ENCODE results near the gene NME3.

DNA sequence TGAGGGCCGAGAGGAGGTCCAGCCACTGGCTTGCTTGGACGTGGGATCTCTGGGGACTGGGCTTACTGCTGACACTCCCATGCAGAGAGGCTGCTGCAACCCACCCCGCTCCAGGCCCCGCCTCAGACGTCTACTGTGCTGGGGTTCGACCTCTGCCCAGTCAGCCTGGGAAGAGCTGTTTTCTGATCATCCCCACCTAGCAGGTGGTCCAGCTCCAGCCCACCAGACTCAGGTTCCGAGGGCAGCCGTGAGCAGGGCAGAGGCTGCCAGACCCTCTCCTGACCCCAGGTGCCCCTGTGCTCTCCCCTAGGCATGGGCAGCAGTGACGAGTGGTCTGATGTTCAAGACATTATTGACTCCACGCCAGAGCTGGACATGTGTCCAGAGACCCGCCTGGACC, 23.4 kb downstream of the NME3 start:
- TF ChIP-seq CTCF (IDR thresholded peaks at IDR 0.05) (no peak), POLR2A (IDR thresholded peaks at IDR 0.05) (no peak)
